Astrocyte (in vitro differentiated cells and primary cell): ENCODE results near the gene ZFHX3. TPM values are rescaled to one million over a fixed set of nuclear protein-coding genes. Genes with fewer than 3 reads are reported as not detected.
A peak's percentile ranks its signal among the peaks of the same experiment; 100 is the strongest.

ENCODE experiments used
- DNase-seq: peaks from one replicate; pipeline ENCODE4 v3.0.0-alpha.2; 2010; ENCODE audit warnings: low read depth
- FAIRE-seq: peaks from 2 replicates; lab custom pipeline; 2011; peaks lifted over from hg19 to GRCh38; lab: Jason Lieb, UNC
- H2AFZ ChIP-seq: 2 replicates; pipeline ENCODE4 v1.6.0; 2012; ENCODE audit warnings: low read depth, low read length, inconsistent platforms
- H3K27ac ChIP-seq: 2 replicates; pipeline ENCODE4 v1.5.1; 2011; ENCODE audit warnings: low read depth, low read length, inconsistent platforms
- H3K27me3 ChIP-seq: 2 replicates; pipeline ENCODE4 v1.6.0; 2011; ENCODE audit warnings: low read length, inconsistent platforms; ENCODE audit not compliant: insufficient read depth
- H3K36me3 ChIP-seq: 2 replicates; pipeline ENCODE4 v1.5.1; 2011; ENCODE audit warnings: low read length, inconsistent platforms; ENCODE audit not compliant: insufficient read depth
- H3K4me1 ChIP-seq: 2 replicates; pipeline ENCODE4 v1.5.1; 2011; ENCODE audit warnings: low read length, inconsistent platforms; ENCODE audit not compliant: insufficient read depth
- H3K4me2 ChIP-seq: 2 replicates; pipeline ENCODE4 v1.6.0; 2012; ENCODE audit warnings: low read length, inconsistent platforms
- H3K4me3 ChIP-seq: 2 replicates; pipeline ENCODE4 v1.5.1; 2011; ENCODE audit warnings: low read depth, mild to moderate bottlenecking, low read length, inconsistent platforms; ENCODE audit not compliant: insufficient read depth
- H3K79me2 ChIP-seq: 2 replicates; pipeline ENCODE4 v1.6.0; 2012; ENCODE audit warnings: mild to moderate bottlenecking, low read length, inconsistent platforms; ENCODE audit not compliant: insufficient read depth
- H3K9ac ChIP-seq: 2 replicates; pipeline ENCODE4 v1.6.0; 2012; ENCODE audit warnings: mild to moderate bottlenecking, low read length, inconsistent platforms
- H3K9me3 ChIP-seq: 2 replicates; pipeline ENCODE4 v1.5.1; 2012; ENCODE audit warnings: low read depth, mild to moderate bottlenecking, low read length, inconsistent platforms; ENCODE audit not compliant: insufficient read depth
- H4K20me1 ChIP-seq: 2 replicates; pipeline ENCODE4 v1.6.0; 2012; ENCODE audit warnings: low read length, inconsistent platforms; ENCODE audit not compliant: insufficient read depth
- H3K27ac Mint-ChIP-seq: one replicate; pipeline ENCODE4 v1.8.0; 2021; ENCODE audit warnings: mild to moderate bottlenecking, mixed read lengths; ENCODE audit not compliant: unreplicated experiment
- H3K27me3 Mint-ChIP-seq: one replicate; pipeline ENCODE4 v1.8.0; 2021; ENCODE audit warnings: low read depth, mixed read lengths; ENCODE audit not compliant: unreplicated experiment
- H3K36me3 Mint-ChIP-seq: one replicate; pipeline ENCODE4 v1.8.0; 2021; ENCODE audit warnings: low read depth, mixed read lengths; ENCODE audit not compliant: unreplicated experiment
- H3K4me1 Mint-ChIP-seq: one replicate; pipeline ENCODE4 v1.8.0; 2021; ENCODE audit warnings: low read depth, mixed read lengths; ENCODE audit not compliant: unreplicated experiment
- H3K4me3 Mint-ChIP-seq: one replicate; pipeline ENCODE4 v1.8.0; 2021; ENCODE audit warnings: mild to moderate bottlenecking, moderate library complexity, mixed read lengths; ENCODE audit not compliant: unreplicated experiment
- H3K9me3 Mint-ChIP-seq: one replicate; pipeline ENCODE4 v1.8.0; 2021; ENCODE audit warnings: mild to moderate bottlenecking, mixed read lengths; ENCODE audit not compliant: unreplicated experiment
- CTCF ChIP-seq: IDR thresholded peaks from 2 replicates; pipeline ENCODE4 v1.5.1; 2011; ENCODE audit warnings: low read depth, mild to moderate bottlenecking, inconsistent platforms, low read length, moderate library complexity; ENCODE audit not compliant: insufficient read depth
- EZH2 ChIP-seq: IDR thresholded peaks from 2 replicates; pipeline ENCODE4 v1.6.1; 2012; ENCODE audit warnings: mild to moderate bottlenecking, low read length, inconsistent platforms; ENCODE audit not compliant: insufficient read depth
- total RNA-seq: library from RNA; stranded (reverse); gene quantifications from 2 replicates; pipeline ENCODE4 v1.2.1, GENCODE V29; 2021

Gene ZFHX3
- total RNA-seq, 1 donor from 2014 or later: 19.7 TPM

DNA sequence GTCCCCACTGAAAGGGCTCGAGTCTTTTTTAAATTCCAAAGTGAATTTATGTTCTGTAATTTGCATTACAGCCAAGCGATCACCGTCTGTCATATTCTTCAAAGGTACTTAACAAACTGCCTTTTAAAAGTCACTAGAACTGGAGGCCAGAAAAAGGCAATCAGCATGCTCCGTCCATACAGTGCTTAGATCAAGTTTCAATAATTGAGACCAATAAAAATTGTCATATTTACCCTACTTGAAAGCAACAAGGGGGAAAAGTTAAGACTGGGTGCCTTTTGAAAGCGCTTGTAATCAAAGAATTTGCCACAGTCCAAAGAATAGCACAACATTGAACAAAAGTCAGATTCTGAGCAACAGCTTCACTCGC, 9.0 kb upstream of the ZFHX3 start:
- Histone ChIP-seq H3K4me2 (peak overlapping the region; percentile 87), H3K27ac (peak overlapping the region; percentile 93), H3K79me2 (peaks cover 85% of the 10 kb centered on the region), H3K27me3 (no peaks in the 10 kb centered on the region), H3K9me3 (no peaks in the 10 kb centered on the region), H4K20me1 (no peaks in the 10 kb centered on the region), H3K4me1 (peaks cover 56% of the 10 kb centered on the region), H3K9ac (peak overlapping the region; percentile 90), H3K36me3 (no peaks in the 10 kb centered on the region), H3K4me3 (peak overlapping the region; percentile 60), H2AFZ (no peak overlapping the region)
- Mint-ChIP-seq H3K9me3 (no peaks in the 10 kb centered on the region), H3K27me3 (peaks cover 13% of the 10 kb centered on the region), H3K4me1 (peaks cover 34% of the 10 kb centered on the region), H3K27ac (peak overlapping the region; percentile 98), H3K36me3 (no peaks in the 10 kb centered on the region), H3K4me3 (peak overlapping the region; percentile 95)
- DNase-seq: no peak
- TF ChIP-seq CTCF (no peak), EZH2 (no peak)
- peak; percentile 67 for FAIRE-seq

DNA sequence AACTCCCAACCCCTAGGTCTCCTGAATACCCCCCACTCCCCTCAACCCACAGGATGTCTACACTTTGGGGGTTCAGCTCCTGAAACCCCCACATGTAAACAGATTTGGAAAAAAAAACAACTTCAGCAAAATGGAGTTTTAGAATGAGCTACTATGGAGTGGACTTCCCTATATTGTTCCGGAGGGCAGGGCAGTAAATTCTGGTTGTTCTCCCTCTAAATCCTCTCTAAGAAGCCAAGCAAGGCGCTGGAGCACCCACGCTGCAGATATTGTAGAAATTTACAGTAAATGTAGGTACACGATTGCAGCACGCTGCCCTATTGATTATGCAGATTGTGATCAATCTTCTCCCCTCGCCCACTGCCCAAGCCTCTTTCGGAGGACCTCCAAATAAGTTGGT, 8.5 kb upstream of the ZFHX3 start:
- Histone ChIP-seq H3K79me2 (peaks cover 87% of the 10 kb centered on the region), H3K4me2 (peak overlapping the region; percentile 87), H3K27ac (peak overlapping the region; percentile 93), H2AFZ (no peak overlapping the region), H4K20me1 (no peaks in the 10 kb centered on the region), H3K4me3 (peak overlapping the region; percentile 60), H3K36me3 (no peaks in the 10 kb centered on the region), H3K27me3 (no peaks in the 10 kb centered on the region), H3K9ac (peak overlapping the region; percentile 90), H3K4me1 (peaks cover 61% of the 10 kb centered on the region), H3K9me3 (no peaks in the 10 kb centered on the region)
- no peak for FAIRE-seq
- no peak for TF ChIP-seq CTCF
- no peak for TF ChIP-seq EZH2
- H3K27ac Mint-ChIP-seq: peak overlapping the region; percentile 98
- DNase-seq: no peak
- H3K27me3 Mint-ChIP-seq: peaks cover 11% of the 10 kb centered on the region
- no peaks in the 10 kb centered on the region for H3K36me3 Mint-ChIP-seq
- no peaks in the 10 kb centered on the region for H3K9me3 Mint-ChIP-seq
- H3K4me1 Mint-ChIP-seq: peaks cover 34% of the 10 kb centered on the region
- peak overlapping the region; percentile 95 for H3K4me3 Mint-ChIP-seq

DNA sequence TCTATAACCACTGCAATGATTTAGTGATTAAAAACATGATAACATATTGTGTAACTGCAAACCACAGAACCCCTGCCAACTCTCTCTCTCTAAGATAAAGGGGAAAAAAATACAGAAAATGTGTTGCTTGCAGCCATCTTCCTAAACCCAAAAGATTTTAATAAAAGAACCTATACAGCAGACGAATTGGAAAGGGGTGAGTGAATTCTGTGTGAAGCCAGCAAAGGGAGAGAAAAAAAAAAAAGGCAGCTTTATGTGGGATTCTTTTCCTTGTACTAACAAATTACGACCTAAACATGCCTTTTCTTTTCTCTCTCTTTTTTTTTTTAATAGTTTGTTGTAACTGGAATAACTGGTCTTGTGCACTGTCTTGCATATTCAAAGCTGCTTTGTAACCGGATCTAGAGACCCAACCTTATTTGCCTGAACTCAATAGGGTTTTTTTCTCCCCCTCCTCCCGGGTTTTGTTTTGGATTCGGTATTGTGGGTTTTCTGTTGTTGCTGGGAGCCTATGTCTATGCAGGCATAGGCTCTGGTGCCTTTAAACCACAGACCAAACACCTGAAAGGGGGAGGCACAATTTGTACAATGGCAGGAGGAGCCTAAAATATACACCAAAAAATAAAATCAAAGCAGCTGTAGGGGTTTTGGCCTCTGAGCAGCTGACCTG, 7.0 kb upstream of the ZFHX3 start:
- Mint-ChIP-seq H3K36me3 (no peaks in the 10 kb centered on the region), H3K4me1 (peaks cover 29% of the 10 kb centered on the region), H3K9me3 (no peaks in the 10 kb centered on the region), H3K27ac (peak overlapping the region; percentile 98), H3K27me3 (peaks cover 2% of the 10 kb centered on the region), H3K4me3 (peak overlapping the region; percentile 95)
- Histone ChIP-seq H3K4me3 (peak overlapping the region; percentile 1), H3K4me1 (peaks cover 61% of the 10 kb centered on the region), H3K9ac (peak overlapping the region; percentile 90), H3K9me3 (no peaks in the 10 kb centered on the region), H2AFZ (no peak overlapping the region), H3K27me3 (no peaks in the 10 kb centered on the region), H3K36me3 (no peaks in the 10 kb centered on the region), H3K4me2 (peak overlapping the region; percentile 87), H3K79me2 (peaks cover 90% of the 10 kb centered on the region), H3K27ac (peak overlapping the region; percentile 93), H4K20me1 (no peaks in the 10 kb centered on the region)
- FAIRE-seq (no peak), DNase-seq (peak; percentile 69)
- TF ChIP-seq CTCF: no peak
- no peak for TF ChIP-seq EZH2
